HG02884 (cell line): ENCODE measurements around the gene LYPD5.

ENCODE experiments used
- ATAC-seq: cut with Tn5 transposase; IDR thresholded peaks from one replicate; pipeline ENCODE4 v1.9.1; 2021; ENCODE audit warnings: mild to moderate bottlenecking, moderate library complexity; ENCODE audit not compliant: unreplicated experiment

LYPD5 gene

GRCh38 chr19:43754503-43755255 lies 47.6 kb downstream of the LYPD5 start, which contains the start of gene SMG9:
Gene SMG9, minus strand, starts transcription at chr19:43754962. Its CDS starts 4,221 bp downstream, at chr19:43750741.
- ATAC-seq = peak; percentile 55

GRCh38 chr19:43754253-43754502 lies 48.1 kb downstream of the LYPD5 start:
- no peak for ATAC-seq

GRCh38 chr19:43752287-43752875 lies 49.9 kb downstream of the LYPD5 start:
- ATAC-seq = no peak

- ATAC-seq = no peak
These were observed 50.6 kb downstream of the LYPD5 start for GRCh38 chr19:43751466-43752220.

GRCh38 chr19:43749898-43750297 lies 52.3 kb downstream of the LYPD5 start:
- ATAC-seq = no peak

- no peak for ATAC-seq
These were observed 53.1 kb downstream of the LYPD5 start for GRCh38 chr19:43749152-43749551.

GRCh38 chr19:43748685-43749084 lies 53.6 kb downstream of the LYPD5 start:
- no peak for ATAC-seq

- no peak for ATAC-seq
These were observed 54.0 kb downstream of the LYPD5 start for GRCh38 chr19:43748205-43748594.

GRCh38 chr19:43747557-43748204 lies 54.6 kb downstream of the LYPD5 start:
- ATAC-seq = no peak
